SKM-1 (cell line): ENCODE results near the gene REPS1.
A peak's percentile ranks its signal among the peaks of the same experiment; 100 is the strongest.
"Not testable (repeated sequence)": the region's sequence is repeated elsewhere in the genome, so short reads cannot be mapped to it uniquely, and the experiment has no call there.

Experiments
- DNase-seq: peaks from one replicate; lab custom pipeline; 2025; ENCODE audit not compliant: unreplicated experiment; lab: John Stamatoyannopoulos, UW

The REPS1 gene

GRCh38 chr6:138987643-138988468 is at the start of gene REPS1:
TSS of gene REPS1 (minus strand) at chr6:138988253. CDS start at chr6:138987682, 571 bp downstream.
- peak; percentile 64 for DNase-seq

DNA sequence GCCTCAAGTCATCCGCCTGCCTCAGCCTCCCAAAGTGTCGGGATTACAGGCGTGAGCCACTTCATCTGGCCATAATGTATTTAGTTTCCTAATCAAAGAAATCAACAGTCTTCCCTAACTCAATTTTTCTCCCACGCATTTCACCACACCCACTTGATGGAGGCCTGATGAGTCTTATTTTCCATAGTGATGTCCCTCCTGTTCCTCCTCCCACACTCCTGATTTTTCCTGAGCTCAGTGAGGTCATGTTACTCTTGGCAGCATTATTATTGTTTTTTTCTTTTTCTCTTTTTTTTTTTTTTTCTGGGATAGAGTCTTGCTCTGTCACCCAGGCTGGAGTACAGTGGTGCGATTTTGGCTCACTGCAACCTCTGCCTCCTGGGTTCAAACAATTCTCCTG is 49.4 kb upstream of the REPS1 start:
- no peak for DNase-seq

DNA sequence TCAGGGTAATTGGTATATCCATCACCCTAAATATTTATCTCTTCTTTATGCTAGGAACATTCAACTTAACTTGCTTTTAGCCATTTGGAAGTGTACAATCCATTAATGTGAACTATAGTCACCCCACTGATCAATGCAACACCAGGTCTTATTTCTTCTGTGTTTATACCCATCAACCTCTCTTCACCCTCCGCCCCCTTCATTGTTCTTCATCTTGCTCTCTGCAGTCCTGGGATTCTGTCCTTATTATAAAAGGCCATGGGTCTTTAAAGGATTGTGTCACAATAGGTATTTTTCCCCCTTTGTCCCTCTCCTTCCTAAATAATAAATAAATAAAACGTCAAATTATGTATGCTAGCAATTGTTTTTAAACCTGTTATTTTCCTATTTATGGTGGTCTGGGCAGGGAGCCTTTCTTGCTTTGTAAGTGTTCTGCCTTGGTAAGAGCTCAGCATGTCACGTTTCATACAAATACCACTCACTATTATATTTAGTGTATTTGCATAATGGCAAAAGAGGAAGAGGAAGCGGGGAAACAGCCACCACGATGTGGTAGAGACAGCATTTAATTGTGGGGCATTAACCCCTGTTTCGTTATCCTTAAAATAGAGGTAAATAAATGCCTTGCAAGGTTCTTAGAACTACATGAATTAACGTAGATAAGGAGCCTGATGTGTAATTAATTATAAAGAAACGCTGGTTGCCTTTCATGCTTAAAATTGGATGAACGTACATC is 42.3 kb upstream of the REPS1 start:
- peak; percentile 61 for DNase-seq

DNA sequence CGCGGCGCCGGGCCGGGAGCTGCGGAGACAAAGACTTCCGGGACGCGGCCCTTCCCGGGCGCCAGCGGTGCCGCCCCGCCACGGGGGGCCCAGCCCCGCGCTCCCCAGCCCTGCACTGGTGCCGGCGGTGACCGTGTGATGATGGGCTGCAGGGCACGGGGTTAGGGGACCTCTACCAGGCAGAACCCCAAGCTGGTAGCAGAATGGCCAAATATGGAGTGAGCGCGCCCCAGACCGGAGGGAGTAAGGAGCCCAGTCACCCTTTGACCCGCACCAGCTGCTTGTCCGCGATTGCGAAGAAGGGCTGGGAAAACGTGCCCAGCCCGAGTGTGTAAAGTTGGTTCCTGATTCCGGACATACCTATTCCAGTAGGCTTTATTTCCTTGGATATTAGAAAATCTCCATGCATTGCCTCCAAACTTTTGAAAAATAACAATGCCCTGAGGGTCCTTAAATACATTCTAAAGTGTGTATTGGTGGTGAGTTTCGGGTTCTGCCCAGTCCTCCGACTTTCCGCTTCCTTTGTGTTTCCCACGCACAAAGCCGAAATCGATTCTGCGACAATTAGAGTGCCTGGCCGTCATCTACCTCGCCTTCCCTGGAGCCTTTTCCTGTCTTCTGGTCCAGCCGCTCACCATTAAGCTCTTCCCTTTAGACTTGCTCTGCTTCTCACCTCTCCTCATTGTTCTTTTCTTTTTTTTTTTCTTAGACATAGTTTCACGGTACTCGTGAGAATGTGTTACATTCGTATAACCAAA is 41.6 kb upstream of the REPS1 start:
- DNase-seq: peak; percentile 34

- DNase-seq: peak; percentile 46
Observed at GRCh38 chr6:139028658-139029469, 40.8 kb upstream of the REPS1 start, which contains the start of gene ABRACL. TSS of gene ABRACL (plus strand) at chr6:139028745. CDS start at chr6:139034161, 5,416 bp downstream.

DNA sequence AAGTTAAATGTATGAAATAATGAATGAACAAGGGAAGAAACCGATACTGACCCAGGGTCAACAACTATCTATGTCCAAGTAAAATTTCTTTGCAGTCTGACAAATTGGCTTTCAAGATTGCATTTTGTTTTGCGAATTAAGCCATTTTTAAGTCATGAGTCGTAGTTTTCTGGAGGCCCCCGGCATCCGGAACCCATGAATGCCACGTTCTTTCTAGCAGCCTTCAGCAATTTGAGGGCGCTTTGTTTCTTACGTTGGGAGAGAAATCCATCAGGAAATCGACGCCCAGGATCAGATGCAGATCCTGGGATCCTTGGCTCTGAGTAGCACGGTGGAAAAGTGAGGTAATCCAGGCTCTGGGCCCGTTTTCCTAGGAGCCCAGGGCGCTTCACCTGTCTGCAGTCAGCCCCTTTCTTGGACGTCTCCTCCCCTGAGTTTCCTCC is 40.2 kb upstream of the REPS1 start:
- DNase-seq: no peak

- DNase-seq: no peak
Observed at GRCh38 chr6:139027620-139028182, 39.6 kb upstream of the REPS1 start.

GRCh38 chr6:139025416-139025815 is 37.4 kb upstream of the REPS1 start:
- not testable (repeated sequence) for DNase-seq

DNA sequence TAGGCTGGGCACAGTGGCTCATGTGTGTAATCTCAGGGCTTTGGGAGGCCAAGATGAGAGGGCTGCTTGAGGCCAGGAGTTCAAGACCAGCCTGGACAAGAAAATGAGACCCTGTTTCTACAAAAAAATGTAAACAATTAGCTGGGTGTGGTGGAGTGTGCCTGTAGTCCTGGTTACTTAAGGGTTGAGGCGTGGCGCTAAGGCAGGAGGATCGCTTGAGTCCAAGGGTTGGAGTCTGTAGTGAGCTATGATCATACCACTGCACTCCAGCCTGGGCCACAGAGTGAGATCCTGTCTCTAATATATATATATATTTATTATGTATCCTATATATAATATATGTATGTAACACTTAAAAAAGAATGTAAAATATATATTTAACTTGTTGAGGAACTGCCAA is 32.6 kb upstream of the REPS1 start:
- no peak for DNase-seq

DNA sequence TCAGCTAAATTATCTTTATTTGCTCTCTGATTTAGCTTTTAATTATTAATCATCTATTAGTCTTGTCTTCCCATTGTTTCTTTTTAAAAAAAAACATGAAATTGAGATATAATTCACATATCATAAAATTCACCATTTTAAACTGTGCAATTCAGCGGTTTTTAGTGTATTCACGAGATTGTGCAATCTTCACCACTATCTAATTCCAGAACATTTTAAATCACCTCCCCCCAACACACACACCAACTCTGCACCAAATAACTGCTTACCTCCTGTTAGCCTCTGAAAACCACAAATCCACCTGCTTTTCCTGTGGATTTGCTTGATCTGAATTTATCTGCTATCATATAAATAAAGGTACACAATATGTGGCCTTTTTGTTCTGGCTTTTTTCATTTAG is 31.7 kb upstream of the REPS1 start:
- no peak for DNase-seq

DNA sequence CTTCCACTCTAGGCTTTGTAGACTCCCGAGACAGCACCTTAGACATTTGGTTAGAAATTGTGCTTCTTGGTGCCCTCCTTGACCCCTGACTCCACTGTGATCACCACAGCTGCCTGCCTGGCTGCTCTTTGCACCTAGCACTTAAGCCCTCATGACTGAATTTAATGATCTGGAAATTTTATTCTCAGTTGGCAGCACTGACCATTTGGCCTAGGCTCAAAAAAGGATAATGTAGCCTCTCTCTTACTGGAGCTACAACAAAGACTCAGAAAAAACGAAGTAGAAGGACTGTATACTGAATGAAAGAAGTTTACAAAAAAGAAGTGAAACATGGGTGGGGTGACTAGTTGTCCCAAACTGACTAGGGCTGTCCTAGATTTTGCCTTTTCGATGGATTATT is 29.2 kb upstream of the REPS1 start:
- DNase-seq: no peak

GRCh38 chr6:139016337-139017213 is 28.5 kb upstream of the REPS1 start:
- peak; percentile 27 for DNase-seq

- DNase-seq: no peak
Observed at GRCh38 chr6:139014945-139015344, 26.9 kb upstream of the REPS1 start.

- no peak for DNase-seq
Observed at GRCh38 chr6:139013185-139013800, 25.2 kb upstream of the REPS1 start.

DNA sequence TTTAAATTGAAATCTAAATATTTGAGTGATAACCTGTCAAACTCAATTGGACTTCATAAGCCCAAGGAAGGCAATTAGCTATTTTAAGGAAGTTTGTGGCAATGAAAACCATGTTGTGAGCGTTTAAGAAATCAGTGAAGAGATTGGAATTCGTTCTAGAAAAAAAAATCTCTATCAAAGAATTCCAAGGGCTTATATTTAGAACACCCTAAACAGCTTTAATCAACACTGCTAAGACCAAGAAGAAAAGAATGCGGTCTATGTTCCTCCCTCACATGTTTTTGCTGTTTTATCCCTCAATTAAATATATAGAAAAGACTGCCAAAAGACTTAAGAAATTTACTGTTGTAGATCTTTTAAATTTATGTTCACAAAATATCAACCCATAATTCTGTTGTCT is 23.9 kb upstream of the REPS1 start:
- DNase-seq: no peak

DNA sequence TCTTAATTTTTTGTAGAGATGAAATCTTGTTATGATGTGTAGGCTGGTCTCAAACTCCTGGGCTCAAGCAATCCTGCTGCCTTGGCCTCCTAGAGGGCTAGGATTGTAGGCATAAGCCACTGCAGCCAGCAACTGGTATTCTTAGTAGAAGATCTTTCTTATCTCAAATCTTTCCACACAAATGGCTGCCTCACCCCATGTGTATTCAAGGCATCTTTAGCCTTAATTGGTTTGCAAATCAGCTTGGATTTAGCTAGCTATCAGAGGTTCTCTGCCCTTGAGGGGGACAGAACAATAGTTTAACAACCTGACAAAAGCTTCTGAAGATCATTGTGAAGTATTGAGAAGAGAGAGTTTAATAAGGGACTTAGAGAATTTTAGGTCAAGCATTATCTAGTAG is 22.6 kb upstream of the REPS1 start:
- DNase-seq: no peak

GRCh38 chr6:139008117-139008516 is 20.1 kb upstream of the REPS1 start:
- no peak for DNase-seq

- no peak for DNase-seq
Observed at GRCh38 chr6:139007428-139007827, 19.4 kb upstream of the REPS1 start.

DNA sequence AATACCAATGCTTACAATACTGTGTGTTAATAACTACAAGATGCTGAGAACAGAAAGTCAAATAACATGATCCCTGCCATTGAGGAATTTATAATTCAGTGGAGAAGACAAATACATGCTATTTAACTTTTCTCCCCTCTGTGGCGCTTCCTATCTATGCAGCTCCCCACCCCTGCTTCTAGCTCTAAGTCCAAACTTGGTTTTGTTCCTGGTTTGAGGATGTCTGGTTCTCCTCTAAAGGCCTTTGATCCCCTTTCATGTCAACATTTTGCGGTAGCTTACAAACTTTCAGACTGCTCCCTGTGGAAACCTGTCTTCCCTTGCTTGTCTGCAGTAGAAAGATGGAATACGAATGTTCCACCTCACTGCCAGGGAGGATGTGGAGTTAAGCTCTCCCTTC is 18.4 kb upstream of the REPS1 start:
- no peak for DNase-seq
